ENCODE results near the gene ARPC4. TPM values are rescaled to one million over a fixed set of nuclear protein-coding genes. Genes with fewer than 3 reads are reported as not detected.

Gene ARPC4
- total RNA-seq, 1 donor from 2014 or later: 164 TPM

- no peak for TF ChIP-seq CTCF (IDR thresholded peaks at IDR 0.05; ENCODE audit: partially characterized antibody, unreplicated experiment)
- Mint-ChIP-seq H3K27ac (ENCODE audit: unreplicated experiment) (no peak overlapping the region), H3K9me3 (ENCODE audit: unreplicated experiment) (peaks cover 5% of the 10 kb centered on the region), H3K4me3 (ENCODE audit: unreplicated experiment) (no peak overlapping the region), H3K4me1 (ENCODE audit: low read depth, unreplicated experiment) (peaks cover 4% of the 10 kb centered on the region), H3K27me3 (ENCODE audit: unreplicated experiment) (peaks cover 5% of the 10 kb centered on the region), H3K36me3 (ENCODE audit: unreplicated experiment) (peaks cover 5% of the 10 kb centered on the region)
- DNase-seq: no peak
These were observed 30.0 kb upstream of the ARPC4 start for GRCh38 chr3:9762871-9763270.

- no peak for DNase-seq
- H3K4me1 Mint-ChIP-seq (ENCODE audit: low read depth, unreplicated experiment): peaks cover 12% of the 10 kb centered on the region
- no peak for TF ChIP-seq CTCF (IDR thresholded peaks at IDR 0.05; ENCODE audit: partially characterized antibody, unreplicated experiment)
These were observed 27.0 kb upstream of the ARPC4 start for GRCh38 chr3:9765865-9766264.

GRCh38 chr3:9767418-9767817, 25.5 kb upstream of the ARPC4 start:
- no peak for DNase-seq
- TF ChIP-seq CTCF (IDR thresholded peaks at IDR 0.05; ENCODE audit: partially characterized antibody, unreplicated experiment): no peak
- Mint-ChIP-seq H3K4me1 (ENCODE audit: low read depth, unreplicated experiment) (peaks cover 12% of the 10 kb centered on the region), H3K27ac (ENCODE audit: unreplicated experiment) (no peak overlapping the region), H3K4me3 (ENCODE audit: unreplicated experiment) (no peak overlapping the region), H3K36me3 (ENCODE audit: unreplicated experiment) (no peaks in the 10 kb centered on the region), H3K9me3 (ENCODE audit: unreplicated experiment) (peaks cover 6% of the 10 kb centered on the region), H3K27me3 (ENCODE audit: unreplicated experiment) (peaks cover 11% of the 10 kb centered on the region)

More at GRCh38 chr3:9765865-9766264, 27.0 kb upstream of the ARPC4 start:
- Mint-ChIP-seq H3K27me3 (ENCODE audit: unreplicated experiment) (peaks cover 11% of the 10 kb centered on the region), H3K27ac (ENCODE audit: unreplicated experiment) (no peak overlapping the region), H3K9me3 (ENCODE audit: unreplicated experiment) (peaks cover 6% of the 10 kb centered on the region), H3K36me3 (ENCODE audit: unreplicated experiment) (no peaks in the 10 kb centered on the region), H3K4me3 (ENCODE audit: unreplicated experiment) (no peak overlapping the region)

GRCh38 chr3:9768141-9768775, 24.6 kb upstream of the ARPC4 start:
- Mint-ChIP-seq H3K27me3 (ENCODE audit: unreplicated experiment) (peaks cover 11% of the 10 kb centered on the region), H3K4me3 (ENCODE audit: unreplicated experiment) (no peak overlapping the region), H3K36me3 (ENCODE audit: unreplicated experiment) (no peaks in the 10 kb centered on the region), H3K27ac (ENCODE audit: unreplicated experiment) (no peak overlapping the region), H3K4me1 (ENCODE audit: low read depth, unreplicated experiment) (peaks cover 12% of the 10 kb centered on the region), H3K9me3 (ENCODE audit: unreplicated experiment) (peaks cover 6% of the 10 kb centered on the region)
- DNase-seq: no peak
- no peak for TF ChIP-seq CTCF (IDR thresholded peaks at IDR 0.05; ENCODE audit: partially characterized antibody, unreplicated experiment)

- H3K4me3 Mint-ChIP-seq (ENCODE audit: unreplicated experiment): peak overlapping the region; percentile 81
- DNase-seq: no peak
- H3K36me3 Mint-ChIP-seq (ENCODE audit: unreplicated experiment): no peaks in the 10 kb centered on the region
- peaks cover 12% of the 10 kb centered on the region for H3K4me1 Mint-ChIP-seq (ENCODE audit: low read depth, unreplicated experiment)
- H3K27me3 Mint-ChIP-seq (ENCODE audit: unreplicated experiment): peaks cover 11% of the 10 kb centered on the region
- H3K27ac Mint-ChIP-seq (ENCODE audit: unreplicated experiment): peak overlapping the region; percentile 26
- H3K9me3 Mint-ChIP-seq (ENCODE audit: unreplicated experiment): peaks cover 6% of the 10 kb centered on the region
- TF ChIP-seq CTCF (IDR thresholded peaks at IDR 0.05; ENCODE audit: partially characterized antibody, unreplicated experiment): no peak
These were observed 23.9 kb upstream of the ARPC4 start for GRCh38 chr3:9769012-9769411.

Measured in glutamatergic neuron (in vitro differentiated cells).